Activated CD8-positive, alpha-beta T cell treated with anti-CD3 and anti-CD28 coated beads for 36 hours (primary cell): Measurements from ENCODE around the gene ZBTB16. TPM values are rescaled to one million over a fixed set of nuclear protein-coding genes. Genes with fewer than 3 reads are reported as not detected.
A peak's percentile ranks its signal among the peaks of the same experiment; 100 is the strongest.

ENCODE experiments used
- ATAC-seq: fragments of 200-7000 bp; cut with Tn5 transposase; one replicate; pipeline ENCODE4 v1.10.0; 2021; ENCODE audit warnings: mild to moderate bottlenecking, moderate library complexity
- CTCF ChIA-PET: fragments of 350-600 bp; sonication (Branson Sonifier 250); formaldehyde crosslinking; loops from one replicate; lab custom pipeline; 2021; ENCODE audit warnings: antibody characterized with exemption; lab: Charles Lee
- POLR2A ChIA-PET: fragments of 350-600 bp; sonication (Branson Sonifier 250); formaldehyde crosslinking; loops from one replicate; lab custom pipeline; 2021; ENCODE audit warnings: antibody characterized with exemption; lab: Charles Lee
- DNase-seq: peaks from one replicate; pipeline ENCODE4 v3.0.0-alpha.2; 2020
- H3K27ac Mint-ChIP-seq: one replicate; pipeline ENCODE4 v1.8.0; 2021; ENCODE audit warnings: mild to moderate bottlenecking, mixed read lengths
- H3K27me3 Mint-ChIP-seq: one replicate; pipeline ENCODE4 v1.8.0; 2021; ENCODE audit warnings: mixed read lengths
- H3K36me3 Mint-ChIP-seq: one replicate; pipeline ENCODE4 v1.8.0; 2021; ENCODE audit warnings: low read depth, mixed read lengths
- H3K4me1 Mint-ChIP-seq: one replicate; pipeline ENCODE4 v1.8.0; 2021; ENCODE audit warnings: low read depth, mixed read lengths
- H3K4me3 Mint-ChIP-seq: one replicate; pipeline ENCODE4 v1.8.0; 2021; ENCODE audit warnings: mild to moderate bottlenecking, moderate library complexity, mixed read lengths
- H3K9me3 Mint-ChIP-seq: one replicate; pipeline ENCODE4 v1.8.0; 2021; ENCODE audit warnings: mixed read lengths
- CTCF ChIP-seq: fragments of 200-600 bp; IDR thresholded peaks from one replicate; pipeline ENCODE4 v1.8.0; 2022; ENCODE audit warnings: antibody characterized with exemption, mild to moderate bottlenecking
- intact Hi-C: fragments of 100-400 bp; cut with micrococcal nuclease; formaldehyde crosslinking; loops from one replicate; pipeline ENCODE4 v1.10.0; 2022
- total RNA-seq, 2 experiments: library from RNA; stranded (reverse); gene quantifications; one replicate each; pipeline ENCODE4 v1.2.3, GENCODE V29; 2021

Gene ZBTB16
- total RNA-seq, 2 experiments from 2014 or later = 9.5 to 10.1 TPM

- Mint-ChIP-seq H3K4me3 (peak overlapping the region; percentile 23), H3K27me3 (no peaks in the 10 kb centered on the region), H3K9me3 (no peaks in the 10 kb centered on the region), H3K27ac (peak overlapping the region; percentile 88), H3K4me1 (peaks cover 59% of the 10 kb centered on the region), H3K36me3 (no peaks in the 10 kb centered on the region)
- ChIA-PET CTCF (interaction anchor here (1.5 to 6.7 kb wide), 9 partner anchors 12 to 286 kb away, joined by 3 to 58 read pairs (median 6); no protein-coding TSS in a partner anchor), POLR2A (interaction anchor here (1.1 to 1.6 kb wide), 5 partner anchors 10 to 145 kb away, joined by 3 to 13 read pairs (median 4); no protein-coding TSS in a partner anchor)
- intact Hi-C loops = no loop called here
- DNase-seq = no peak
- TF ChIP-seq CTCF = no peak
- ATAC-seq = no peak
These were observed 123.0 kb downstream of the ZBTB16 start for GRCh38 chr11:114182471-114183043.

- Mint-ChIP-seq H3K27me3 (no peaks in the 10 kb centered on the region), H3K36me3 (no peaks in the 10 kb centered on the region), H3K9me3 (no peaks in the 10 kb centered on the region), H3K27ac (peak overlapping the region; percentile 88), H3K4me3 (peak overlapping the region; percentile 23), H3K4me1 (peaks cover 59% of the 10 kb centered on the region)
- no peak for TF ChIP-seq CTCF
- ChIA-PET POLR2A (interaction anchor here (0.7 to 1.6 kb wide), 6 partner anchors 10 to 145 kb away, joined by 3 to 13 read pairs (median 4); no protein-coding TSS in a partner anchor), CTCF (interaction anchor here (0.8 to 6.7 kb wide), 10 partner anchors 10 to 286 kb away, joined by 3 to 58 read pairs (median 6); no protein-coding TSS in a partner anchor)
- peak; percentile 85 for DNase-seq
- intact Hi-C loops = no loop called here
- ATAC-seq = peak; percentile 91
These were observed 123.6 kb downstream of the ZBTB16 start for GRCh38 chr11:114183044-114183511.

GRCh38 chr11:114185436-114185835 lies 125.9 kb downstream of the ZBTB16 start:
- DNase-seq (no peak), ATAC-seq (no peak)
- H3K4me3 Mint-ChIP-seq = no peak overlapping the region
- no peaks in the 10 kb centered on the region for H3K27me3 Mint-ChIP-seq
- H3K27ac Mint-ChIP-seq = no peak overlapping the region
- intact Hi-C loops = no loop called here
- H3K9me3 Mint-ChIP-seq = peaks cover 2% of the 10 kb centered on the region
- ChIA-PET POLR2A (interaction anchor here (1.1 to 1.4 kb wide), 2 partner anchors 10 to 15 kb away, joined by 3 to 4 read pairs; no protein-coding TSS in a partner anchor), CTCF (interaction anchor here (1.2 to 1.3 kb wide), 2 partner anchors 76 to 150 kb away, joined by 3 to 4 read pairs; no protein-coding TSS in a partner anchor)
- peaks cover 46% of the 10 kb centered on the region for H3K4me1 Mint-ChIP-seq
- TF ChIP-seq CTCF = no peak
- no peaks in the 10 kb centered on the region for H3K36me3 Mint-ChIP-seq

GRCh38 chr11:114187173-114187572 lies 127.7 kb downstream of the ZBTB16 start:
- Mint-ChIP-seq H3K4me3 (no peak overlapping the region), H3K4me1 (peaks cover 31% of the 10 kb centered on the region)
- intact Hi-C loops = no loop called here

More at GRCh38 chr11:114187173-114187572, 127.7 kb downstream of the ZBTB16 start:
- DNase-seq (no peak), ATAC-seq (no peak)
- TF ChIP-seq CTCF = no peak
- peaks cover 13% of the 10 kb centered on the region for H3K9me3 Mint-ChIP-seq
- POLR2A ChIA-PET = no interaction called here
- no peaks in the 10 kb centered on the region for H3K36me3 Mint-ChIP-seq
- H3K27me3 Mint-ChIP-seq = no peaks in the 10 kb centered on the region
- peak overlapping the region; percentile 7 for H3K27ac Mint-ChIP-seq
- CTCF ChIA-PET = interaction anchor here (1.1 kb wide), 1 partner anchor 75 kb away, joined by 3 read pairs; no protein-coding TSS in a partner anchor
